PC-9 (cell line): ENCODE data around the gene RREB1. TPM values are rescaled to one million over a fixed set of nuclear protein-coding genes. Genes with fewer than 3 reads are reported as not detected.
"Not testable (repeated sequence)": the region's sequence is repeated elsewhere in the genome, so short reads cannot be mapped to it uniquely, and the experiment has no call there.

Experiments used
- BruUV-seq: library from RNA; stranded (reverse); fragments of 400-500 nt; replicated peaks from 2 replicates; lab custom pipeline; 2021; lab: Mats Ljungman, UMichigan
- CTCF ChIA-PET: fragments of 300-600 bp; sonication (Branson Sonifier 250); formaldehyde crosslinking; loops from one replicate; lab custom pipeline; 2022; ENCODE audit warnings: antibody characterized with exemption; lab: Charles Lee
- POLR2A ChIA-PET: fragments of 300-600 bp; sonication (Branson Sonifier 250); formaldehyde crosslinking; loops from one replicate; lab custom pipeline; 2022; ENCODE audit warnings: antibody characterized with exemption; ENCODE audit not compliant: unreplicated experiment; lab: Charles Lee
- DNase-seq, 2 experiments: peaks; one replicate each; pipeline versions ENCODE4 v3.0.0 to v3.0.0-alpha.2; 2015 to 2022; ENCODE audit warnings: mixed read lengths in 1 of 2
- H2AFZ ChIP-seq: fragments of 200-600 bp; sonication (generic); 2 replicates; pipeline ENCODE4 v1.8.1; 2017; ENCODE audit warnings: antibody characterized with exemption
- H3F3A ChIP-seq: fragments of 200-600 bp; sonication (generic); 2 replicates; pipeline ENCODE4 v1.8.1; 2017; ENCODE audit warnings: antibody characterized with exemption, mild to moderate bottlenecking, low read depth; ENCODE audit not compliant: insufficient read depth
- H3K27ac ChIP-seq: fragments of 200-600 bp; sonication (generic); 2 replicates; pipeline ENCODE4 v1.6.1; 2016; ENCODE audit warnings: mixed run types
- H3K27me3 ChIP-seq: fragments of 200-600 bp; sonication (generic); 2 replicates; pipeline ENCODE4 v1.6.1; 2016; ENCODE audit warnings: low read depth, mixed run types; ENCODE audit not compliant: insufficient read depth
- H3K36me3 ChIP-seq: fragments of 200-600 bp; sonication (generic); 2 replicates; pipeline ENCODE4 v1.6.1; 2016; ENCODE audit warnings: low read depth, mixed run types
- H3K4me1 ChIP-seq: fragments of 200-600 bp; sonication (generic); replicated peaks from 2 replicates; pipeline ENCODE4 v1.6.1; 2016; ENCODE audit warnings: mixed run types; ENCODE audit not compliant: insufficient read depth
- H3K4me2 ChIP-seq: fragments of 200-600 bp; sonication (generic); 2 replicates; pipeline ENCODE4 v1.6.1; 2017; ENCODE audit warnings: mixed run types
- H3K4me3 ChIP-seq: fragments of 200-600 bp; sonication (generic); 2 replicates; pipeline ENCODE4 v1.6.1; 2016; ENCODE audit warnings: mixed run types
- H3K79me2 ChIP-seq: fragments of 200-600 bp; sonication (generic); 2 replicates; pipeline ENCODE4 v1.6.1; 2017; ENCODE audit warnings: low read depth, mixed run types
- H3K9me2 ChIP-seq: fragments of 200-600 bp; sonication (generic); 2 replicates; pipeline ENCODE4 v1.8.1; 2017; ENCODE audit warnings: mild to moderate bottlenecking; ENCODE audit not compliant: insufficient read depth
- H3K9me3 ChIP-seq: fragments of 200-600 bp; sonication (generic); 2 replicates; pipeline ENCODE4 v1.8.1; 2016; ENCODE audit warnings: low read depth; ENCODE audit not compliant: insufficient read depth
- H4K20me1 ChIP-seq: fragments of 200-600 bp; sonication (generic); 2 replicates; pipeline ENCODE4 v1.8.1; 2017; ENCODE audit not compliant: insufficient read depth
- CTCF ChIP-seq: fragments of 200-600 bp; sonication (generic); conservative IDR thresholded peaks from 2 replicates; pipeline ENCODE4 v1.6.1; 2017; ENCODE audit warnings: mixed run types, antibody characterized with exemption, mild to moderate bottlenecking, moderate library complexity
- EZH2 ChIP-seq: fragments of 200-600 bp; sonication (generic); IDR thresholded peaks from 2 replicates; pipeline ENCODE4 v1.8.0; 2017; ENCODE audit warnings: antibody characterized with exemption, low read depth
- intact Hi-C: fragments of 100-400 bp; cut with micrococcal nuclease; formaldehyde crosslinking; loops from one replicate; pipeline ENCODE4 v1.10.0; 2022; ENCODE audit not compliant: unreplicated experiment
- total RNA-seq: library from RNA; stranded (reverse); gene quantifications from 2 replicates; pipeline ENCODE4 v1.2.3, GENCODE V29; 2021

The RREB1 gene
- total RNA-seq, 1 experiment from 2014 or later = 38.4 TPM

- peak overlapping the region; percentile 85 for H3K4me2 ChIP-seq
- ChIA-PET POLR2A (interaction anchor here (0.6 to 0.7 kb wide), 3 partner anchors 550 to 1160 kb away, joined by 3 to 4 read pairs (median 3); no protein-coding TSS in a partner anchor), CTCF (interaction anchor here (0.5 to 0.6 kb wide), 2 partner anchors 538 to 565 kb away, joined by 3 read pairs; no protein-coding TSS in a partner anchor)
- TF ChIP-seq EZH2 = no peak
- TF ChIP-seq CTCF = no peak
- H3K4me3 ChIP-seq = peak overlapping the region; percentile 62; the same call in 1 of the 2 replicates
- H3F3A ChIP-seq = no peaks in the 10 kb centered on the region
- no peaks in the 10 kb centered on the region for H3K9me2 ChIP-seq
- H3K79me2 ChIP-seq = no peaks in the 10 kb centered on the region
- H3K4me1 ChIP-seq = peaks cover 7% of the 10 kb centered on the region
- no peaks in the 10 kb centered on the region for H3K27me3 ChIP-seq
- intact Hi-C loops = loop anchor here (10.0 kb wide), 1 partner anchor 803 kb away; the partner anchor contains the start of gene BLOC1S5
- DNase-seq = peak in 1 of 2 experiments; percentile 39
- H3K36me3 ChIP-seq = no peaks in the 10 kb centered on the region
- H4K20me1 ChIP-seq = no peaks in the 10 kb centered on the region
- BruUV-seq = no TSS peak
- no peaks in the 10 kb centered on the region for H3K9me3 ChIP-seq
- no peak overlapping the region for H3K27ac ChIP-seq
- peak overlapping the region; percentile 93 for H2AFZ ChIP-seq
Observed at GRCh38 chr6:7261852-7262461, 154.2 kb downstream of the RREB1 start.

GRCh38 chr6:7262746-7263518, 155.2 kb downstream of the RREB1 start:
- TF ChIP-seq CTCF = no peak
- no peak for TF ChIP-seq EZH2
- intact Hi-C loops = loop anchor here (10.0 kb wide), 1 partner anchor 802 kb away; the partner anchor contains the start of gene BLOC1S5
- POLR2A ChIA-PET = interaction anchor here (0.6 kb wide), 2 partner anchors 550 to 992 kb away, joined by 3 to 4 read pairs; no protein-coding TSS in a partner anchor

GRCh38 chr6:7263519-7263805, 155.7 kb downstream of the RREB1 start:
- CTCF ChIA-PET, H3K9me3 ChIP-seq, BruUV-seq, DNase-seq, H4K20me1 ChIP-seq, POLR2A ChIA-PET, H3K27ac ChIP-seq, H3F3A ChIP-seq, H3K27me3 ChIP-seq, H2AFZ ChIP-seq, H3K4me3 ChIP-seq, H3K79me2 ChIP-seq, H3K36me3 ChIP-seq, H3K4me2 ChIP-seq, H3K9me2 ChIP-seq: not testable (repeated sequence)
- intact Hi-C loops = loop anchor here (10.0 kb wide), 1 partner anchor 801 kb away; the partner anchor contains the start of gene BLOC1S5
- H3K4me1 ChIP-seq = peaks cover 12% of the 10 kb centered on the region

More at GRCh38 chr6:7262746-7263518, 155.2 kb downstream of the RREB1 start:
- no peak for DNase-seq
- CTCF ChIA-PET = interaction anchor here (0.6 kb wide), 1 partner anchor 588 kb away, joined by 3 read pairs; no protein-coding TSS in a partner anchor
- Histone ChIP-seq H3K27ac (no peak overlapping the region), H3K4me2 (no peak overlapping the region), H3K36me3 (no peaks in the 10 kb centered on the region), H3K27me3 (no peaks in the 10 kb centered on the region), H3K9me3 (no peaks in the 10 kb centered on the region), H2AFZ (no peak overlapping the region), H3K4me1 (peaks cover 12% of the 10 kb centered on the region), H3K4me3 (no peak overlapping the region), H3K9me2 (no peaks in the 10 kb centered on the region), H3K79me2 (no peaks in the 10 kb centered on the region), H4K20me1 (no peaks in the 10 kb centered on the region), H3F3A (peaks cover 3% of the 10 kb centered on the region; the same call in 1 of the 2 replicates)
- no TSS peak for BruUV-seq
